Measurements from ENCODE around the gene USH2A. TPM values are rescaled to one million over a fixed set of nuclear protein-coding genes. Genes with fewer than 3 reads are reported as not detected.

USH2A gene
- total RNA-seq, 1 donor from 2014 or later: not detected

GRCh38 chr1:216293683-216294082 lies 129.6 kb downstream of the USH2A start:
- H3K4me3 ChIP-seq: no peak overlapping the region
- no peak overlapping the region for H3K27ac ChIP-seq
- H3K36me3 ChIP-seq: no peaks in the 10 kb centered on the region
- no peaks in the 10 kb centered on the region for H3K9me3 ChIP-seq
- H3K27me3 ChIP-seq (ENCODE audit: low read depth): no peaks in the 10 kb centered on the region
- intact Hi-C loops (cut with DNase I): no loop called here
- no peak for ATAC-seq
- no peaks in the 10 kb centered on the region for H3K4me1 ChIP-seq
- no peak for DNase-seq
- TF ChIP-seq, protein P1, sequence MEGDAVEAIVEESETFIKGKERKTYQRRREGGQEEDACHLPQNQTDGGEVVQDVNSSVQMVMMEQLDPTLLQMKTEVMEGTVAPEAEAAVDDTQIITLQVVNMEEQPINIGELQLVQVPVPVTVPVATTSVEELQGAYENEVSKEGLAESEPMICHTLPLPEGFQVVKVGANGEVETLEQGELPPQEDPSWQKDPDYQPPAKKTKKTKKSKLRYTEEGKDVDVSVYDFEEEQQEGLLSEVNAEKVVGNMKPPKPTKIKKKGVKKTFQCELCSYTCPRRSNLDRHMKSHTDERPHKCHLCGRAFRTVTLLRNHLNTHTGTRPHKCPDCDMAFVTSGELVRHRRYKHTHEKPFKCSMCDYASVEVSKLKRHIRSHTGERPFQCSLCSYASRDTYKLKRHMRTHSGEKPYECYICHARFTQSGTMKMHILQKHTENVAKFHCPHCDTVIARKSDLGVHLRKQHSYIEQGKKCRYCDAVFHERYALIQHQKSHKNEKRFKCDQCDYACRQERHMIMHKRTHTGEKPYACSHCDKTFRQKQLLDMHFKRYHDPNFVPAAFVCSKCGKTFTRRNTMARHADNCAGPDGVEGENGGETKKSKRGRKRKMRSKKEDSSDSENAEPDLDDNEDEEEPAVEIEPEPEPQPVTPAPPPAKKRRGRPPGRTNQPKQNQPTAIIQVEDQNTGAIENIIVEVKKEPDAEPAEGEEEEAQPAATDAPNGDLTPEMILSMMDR (IDR thresholded peaks at IDR 0.05): no peak

GRCh38 chr1:216290074-216290473 lies 133.2 kb downstream of the USH2A start:
- intact Hi-C loops (cut with DNase I): no loop called here
- ATAC-seq (no peak), DNase-seq (no peak)
- Histone ChIP-seq H3K4me3 (no peak overlapping the region), H3K27ac (no peak overlapping the region), H3K27me3 (ENCODE audit: low read depth) (no peaks in the 10 kb centered on the region), H3K36me3 (no peaks in the 10 kb centered on the region), H3K4me1 (no peaks in the 10 kb centered on the region), H3K9me3 (peaks cover 3% of the 10 kb centered on the region)
- TF ChIP-seq, protein P1 (IDR thresholded peaks at IDR 0.05): no peak

GRCh38 chr1:216285052-216285451 lies 138.2 kb downstream of the USH2A start:
- Histone ChIP-seq H3K4me1 (no peaks in the 10 kb centered on the region), H3K27ac (no peak overlapping the region), H3K4me3 (no peak overlapping the region), H3K36me3 (no peaks in the 10 kb centered on the region), H3K27me3 (ENCODE audit: low read depth) (no peaks in the 10 kb centered on the region), H3K9me3 (peaks cover 3% of the 10 kb centered on the region)
- ATAC-seq (no peak), DNase-seq (no peak)
- TF ChIP-seq, protein P1 (IDR thresholded peaks at IDR 0.05): no peak
- intact Hi-C loops (cut with DNase I): no loop called here

DNA sequence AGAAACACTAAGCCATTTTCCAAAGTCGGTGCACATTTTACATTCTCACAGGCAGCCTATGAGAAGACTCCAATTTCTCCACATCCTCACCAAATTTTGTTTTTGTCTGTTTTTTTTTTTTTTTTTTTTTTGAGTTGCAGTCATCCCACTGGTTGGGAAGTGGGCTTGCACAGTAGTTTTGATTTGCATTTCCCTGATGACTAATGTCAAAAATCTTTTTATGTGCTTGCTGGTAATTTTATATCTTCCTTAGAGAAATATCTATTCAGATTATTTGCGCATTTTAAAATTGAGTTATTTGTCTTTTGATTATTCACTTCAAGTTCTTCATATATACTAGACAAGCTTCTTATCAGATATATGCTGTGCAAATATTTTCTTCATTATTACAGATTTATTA lies 141.5 kb downstream of the USH2A start:
- no peak for DNase-seq

GRCh38 chr1:216270086-216270773 lies 153.0 kb downstream of the USH2A start:
- DNase-seq (no peak), ATAC-seq (no peak)
- no peak overlapping the region for H3K27ac ChIP-seq

More for the DNA sequence above, 141.5 kb downstream of the USH2A start:
- TF ChIP-seq, protein P1 (IDR thresholded peaks at IDR 0.05): no peak
- Histone ChIP-seq H3K27ac (no peak overlapping the region), H3K36me3 (no peaks in the 10 kb centered on the region), H3K4me3 (no peak overlapping the region), H3K4me1 (no peaks in the 10 kb centered on the region), H3K27me3 (ENCODE audit: low read depth) (no peaks in the 10 kb centered on the region), H3K9me3 (peaks cover 3% of the 10 kb centered on the region)
- intact Hi-C loops (cut with DNase I): no loop called here
- ATAC-seq: no peak

More at GRCh38 chr1:216270086-216270773, 153.0 kb downstream of the USH2A start:
- no peak overlapping the region for H3K4me3 ChIP-seq
- no peaks in the 10 kb centered on the region for H3K4me1 ChIP-seq
- H3K9me3 ChIP-seq: no peaks in the 10 kb centered on the region
- TF ChIP-seq, protein P1 (IDR thresholded peaks at IDR 0.05): no peak
- intact Hi-C loops (cut with DNase I): no loop called here
- H3K27me3 ChIP-seq (ENCODE audit: low read depth): no peaks in the 10 kb centered on the region
- no peaks in the 10 kb centered on the region for H3K36me3 ChIP-seq

Measured in lower lobe of right lung (tissue), 2 donors.